K562 (cell line): ENCODE data around the gene SCN1B.

Source experiments
- CTCF ChIP-seq, 3 experiments: IDR thresholded peaks in 2 of 3; conservative IDR thresholded peaks in 1 of 3; 2 replicates each; pipeline ENCODE4 v1.5.1; 2011 to 2012; ENCODE audit warnings: low read length in 3 of 3, mild to moderate bottlenecking in 3 of 3, control low read depth in 2 of 3, improper control_type of control experiment in 1 of 3, inconsistent platforms in 1 of 3, low read depth in 1 of 3, mixed read lengths in 1 of 3, moderate library complexity in 1 of 3; ENCODE audit not compliant: insufficient read depth in 2 of 3
- EHMT2 ChIP-seq: fragments of 450-650 bp; IDR thresholded peaks from 2 replicates; pipeline ENCODE4 v1.6.1; 2018; ENCODE audit warnings: antibody characterized with exemption
- GTF2F1 ChIP-seq: IDR thresholded peaks from 2 replicates; pipeline ENCODE4 v1.6.1; 2011; ENCODE audit warnings: low read depth, low read length, improper control_type of control experiment
- HDAC2 ChIP-seq: fragments of 450-650 bp; IDR thresholded peaks from 2 replicates; pipeline ENCODE4 v1.6.1; 2016; ENCODE audit warnings: mild to moderate bottlenecking
- HMGXB4 ChIP-seq: sonication (generic); formaldehyde crosslinking; IDR thresholded peaks from 2 replicates; pipeline ENCODE4 v1.8.1; 2023; ENCODE audit warnings: mild to moderate bottlenecking, missing genetic modification reagents
- KAT7 ChIP-seq: sonication (generic); formaldehyde crosslinking; IDR thresholded peaks from 2 replicates; pipeline ENCODE4 v1.8.0; 2022; ENCODE audit warnings: missing genetic modification reagents, mild to moderate bottlenecking, borderline replicate concordance
- SIX5 ChIP-seq, 2 experiments: IDR thresholded peaks; 2 replicates each; pipeline ENCODE4 v1.6.1; 2011; ENCODE audit warnings: low read length in 2 of 2, borderline replicate concordance in 1 of 2, low read depth in 1 of 2, mild to moderate bottlenecking in 1 of 2, moderate library complexity in 1 of 2; ENCODE audit not compliant: insufficient read depth in 1 of 2
- SMARCC2 ChIP-seq: fragments of 450-650 bp; IDR thresholded peaks from 2 replicates; pipeline ENCODE4 v1.6.1; 2017; ENCODE audit warnings: antibody characterized with exemption, moderate library complexity, mild to moderate bottlenecking, low read depth
- ZC3H11A ChIP-seq: IDR thresholded peaks from 2 replicates; pipeline ENCODE4 v1.6.1; 2012; ENCODE audit warnings: low read depth, low read length, improper control_type of control experiment
- ZNF384 ChIP-seq: IDR thresholded peaks from 2 replicates; pipeline ENCODE4 v1.6.1; 2012; ENCODE audit warnings: low read depth, low read length, improper control_type of control experiment

- no peak for TF ChIP-seq ZNF384
- TF ChIP-seq ZC3H11A = no peak
- no peak for TF ChIP-seq CTCF (IDR thresholded peaks at IDR 0.05 in 2 of 3, conservative IDR thresholded peaks at IDR 0.05 in 1 of 3; ENCODE audit: insufficient read depth in 2 of 3, low read depth in 1 of 3, low read length in 3 of 3)
- no peak for TF ChIP-seq KAT7 (CRISPR knock-in tag)
- TF ChIP-seq SIX5 (IDR thresholded peaks at IDR 0.05; ENCODE audit: borderline replicate concordance in 1 of 2, insufficient read depth in 1 of 2, low read depth in 1 of 2, low read length in 2 of 2) = no peak
- TF ChIP-seq HDAC2 = no peak
- TF ChIP-seq SMARCC2 = no peak
- TF ChIP-seq EHMT2 = no peak
- TF ChIP-seq GTF2F1 = no peak
- no peak for TF ChIP-seq HMGXB4 (CRISPR knock-in tag)
These were observed 43.7 kb downstream of the SCN1B start for GRCh38 chr19:35073941-35074340.
